ENCODE results near the gene ZNF692. TPM values are rescaled to one million over a fixed set of nuclear protein-coding genes. Genes with fewer than 3 reads are reported as not detected.
"Not testable (repeated sequence)": the region's sequence is repeated elsewhere in the genome, so short reads cannot be mapped to it uniquely, and the experiment has no call there.

Gene ZNF692
- polyA plus RNA-seq, 3 donors = 31.5 to 35.2 (median 32.3) TPM

DNA sequence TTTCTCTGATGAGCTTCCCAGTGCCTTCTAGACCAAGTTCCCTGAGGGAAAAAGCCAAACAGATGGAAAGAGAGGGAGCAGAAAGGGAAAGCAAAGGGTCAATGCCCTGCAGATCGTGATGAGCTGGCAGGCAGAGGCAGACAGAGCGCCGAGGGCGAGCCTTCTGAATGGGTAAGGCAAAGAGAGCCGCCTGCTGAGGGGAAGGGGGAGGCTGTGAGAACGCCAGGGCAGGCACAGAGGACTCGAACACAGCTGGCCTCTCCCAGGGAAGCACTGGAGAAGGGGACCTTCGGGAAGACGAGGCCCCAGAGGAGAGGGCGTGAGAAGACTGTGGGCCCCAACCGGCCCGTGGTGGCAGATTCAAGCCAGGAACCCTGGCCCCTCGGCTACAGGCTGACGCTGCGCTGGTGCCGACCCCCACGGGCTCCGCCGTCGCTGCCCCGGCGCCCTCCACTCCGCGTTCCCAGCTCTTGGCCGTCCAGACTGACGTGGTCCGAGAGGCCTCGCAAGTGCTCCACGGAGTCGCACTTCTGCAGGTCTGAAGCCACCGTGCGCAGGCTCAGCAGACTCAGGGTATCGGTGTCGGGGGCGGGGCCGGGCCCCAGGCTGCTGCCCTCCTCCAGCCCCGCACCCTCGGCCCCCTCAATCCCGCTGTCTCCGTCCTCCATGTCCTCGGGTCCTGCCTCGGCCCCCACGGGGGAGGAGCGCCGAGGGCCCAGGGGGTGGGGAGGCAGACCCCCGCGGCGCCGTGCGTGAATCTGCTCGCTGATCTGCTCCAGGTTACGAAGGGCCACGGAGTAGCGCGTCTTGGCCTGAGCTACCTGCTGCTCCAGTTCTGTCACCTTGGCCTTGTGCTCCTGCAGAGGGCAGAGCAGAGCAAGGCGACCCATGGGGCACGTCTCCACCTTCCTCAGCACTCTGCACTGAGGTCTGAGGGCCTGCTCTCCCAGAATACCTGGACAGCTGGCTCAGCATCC lies 47.1 kb downstream of the ZNF692 start:
- no peak for DNase-seq (ENCODE audit: low read depth in 3 of 3, low spot score in 2 of 3)

DNA sequence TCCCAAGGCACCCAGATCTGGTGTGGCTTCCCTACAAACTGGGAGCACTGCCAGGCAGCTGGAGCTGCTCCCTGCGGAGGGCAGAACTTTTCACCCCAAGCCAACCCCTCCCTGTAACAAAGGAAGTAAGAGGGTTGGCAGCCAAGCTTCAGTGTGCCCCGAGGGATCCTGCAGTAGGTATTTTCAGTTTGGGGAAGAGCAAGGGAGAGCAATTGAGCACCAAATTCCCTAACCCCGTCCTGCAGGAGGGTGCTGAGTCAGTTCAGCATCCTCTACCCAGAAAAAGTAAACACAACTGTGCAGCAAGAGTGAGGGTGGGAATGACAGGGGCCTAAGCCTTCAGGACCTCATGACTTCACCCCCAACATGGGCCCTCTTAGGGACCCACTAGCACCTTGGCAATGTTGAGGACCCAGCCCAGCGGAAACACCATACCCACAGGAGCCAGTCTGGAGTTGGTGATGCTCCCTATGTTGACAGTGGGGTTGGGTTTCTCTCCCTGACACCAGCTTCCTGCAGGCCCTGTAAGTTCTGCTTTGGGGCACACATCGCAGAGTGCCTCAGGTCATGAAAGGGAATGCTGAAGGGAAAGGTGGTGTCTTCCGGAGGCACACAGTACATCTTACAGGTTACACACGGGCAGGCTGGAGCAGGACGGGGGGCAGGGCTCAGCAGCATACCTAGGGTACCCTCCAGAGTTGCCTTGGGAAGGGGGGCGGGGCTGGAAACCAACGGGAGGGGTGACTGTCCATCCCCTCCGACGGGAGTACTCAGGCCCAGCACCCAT lies 48.0 kb downstream of the ZNF692 start:
- DNase-seq (ENCODE audit: low read depth in 3 of 3, low spot score in 2 of 3) = no peak

DNA sequence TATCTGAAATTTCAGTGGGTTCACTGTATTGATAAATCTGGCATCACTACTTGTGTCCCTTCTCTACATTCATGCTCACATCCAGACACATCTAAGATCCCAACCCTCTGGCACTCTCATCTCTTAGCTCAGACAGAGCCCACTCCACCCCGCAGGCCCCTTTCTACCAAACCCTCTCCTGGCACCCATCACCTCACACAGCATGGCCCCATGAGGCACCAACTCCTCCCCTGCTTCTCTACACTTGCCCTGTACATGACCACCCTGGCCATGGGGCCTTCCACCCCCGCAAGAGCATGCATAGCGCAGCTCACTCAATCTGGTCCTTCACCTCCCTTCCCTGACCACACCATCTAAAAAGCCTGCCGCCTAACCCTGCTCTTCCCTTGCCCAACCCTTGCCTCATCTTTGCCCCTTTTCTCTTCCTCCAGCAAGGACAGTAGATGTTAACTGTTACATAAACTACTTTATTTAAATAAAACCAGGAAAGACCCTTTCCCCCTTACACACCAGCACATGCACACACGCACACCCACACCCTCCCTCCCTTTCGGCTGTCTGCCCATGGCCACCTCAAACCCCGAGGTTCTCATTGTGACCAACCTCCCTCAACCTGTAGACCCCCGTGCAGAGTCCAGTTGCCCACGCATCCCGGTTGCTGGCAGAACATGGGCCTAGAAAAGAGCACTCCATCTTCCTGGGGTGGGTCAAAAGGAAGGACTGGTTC lies 48.7 kb downstream of the ZNF692 start:
- no peak for DNase-seq (ENCODE audit: low read depth in 3 of 3, low spot score in 2 of 3)

DNA sequence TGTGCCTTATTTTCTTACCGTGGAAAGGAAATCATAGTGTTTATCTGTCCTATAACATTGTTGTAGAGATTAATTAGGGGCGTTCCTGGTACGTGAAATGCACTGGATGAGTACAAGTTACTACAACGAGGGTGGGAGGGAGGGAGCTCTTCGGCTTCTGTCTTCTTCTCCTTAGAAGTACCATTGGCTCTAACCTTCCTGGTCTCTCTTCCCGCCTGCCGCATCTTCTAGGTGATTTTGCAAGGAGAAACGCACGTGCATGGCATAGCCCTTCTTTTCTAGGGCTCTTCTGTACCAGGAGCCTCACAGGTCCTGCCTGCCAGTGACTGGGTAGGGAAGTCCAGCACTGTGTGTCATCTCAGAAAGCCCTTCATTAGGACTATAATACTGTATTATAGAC lies 50.0 kb downstream of the ZNF692 start:
- no peak for DNase-seq (ENCODE audit: low read depth in 3 of 3, low spot score in 2 of 3)

DNA sequence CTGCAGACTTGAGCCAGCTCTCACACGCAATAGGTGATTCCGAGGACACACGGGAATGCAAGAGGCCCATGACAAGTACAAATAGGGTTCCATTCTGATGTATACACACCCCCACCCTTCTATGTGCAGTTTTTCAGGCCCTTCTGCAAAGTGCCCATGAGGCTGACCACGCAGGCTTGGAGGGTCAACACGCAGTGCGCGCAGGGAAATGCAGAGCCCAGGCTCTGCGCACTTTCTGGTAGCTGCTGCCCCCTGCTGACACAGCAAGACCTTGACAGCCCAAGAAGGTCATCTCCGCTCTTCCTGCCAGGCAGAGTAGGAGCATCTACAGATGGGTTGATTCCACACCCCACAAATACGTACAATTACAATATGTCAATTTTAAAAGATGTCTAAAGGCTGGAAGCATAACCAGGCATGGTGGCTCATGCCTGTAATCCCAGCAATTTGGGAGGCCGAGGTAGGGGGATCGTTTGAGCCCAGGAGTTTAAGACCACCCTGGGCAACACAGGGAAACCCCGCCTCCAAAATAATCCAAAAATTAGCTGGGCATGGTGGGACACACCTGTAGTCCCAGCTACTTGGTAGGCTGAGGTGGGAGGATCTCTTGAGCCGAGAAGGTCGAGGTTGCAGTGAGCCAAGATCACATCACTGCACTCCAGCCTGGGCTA lies 51.7 kb downstream of the ZNF692 start:
- peak; percentile 14 to 33 (median 17) for DNase-seq (ENCODE audit: low read depth in 3 of 3, low spot score in 2 of 3)

DNA sequence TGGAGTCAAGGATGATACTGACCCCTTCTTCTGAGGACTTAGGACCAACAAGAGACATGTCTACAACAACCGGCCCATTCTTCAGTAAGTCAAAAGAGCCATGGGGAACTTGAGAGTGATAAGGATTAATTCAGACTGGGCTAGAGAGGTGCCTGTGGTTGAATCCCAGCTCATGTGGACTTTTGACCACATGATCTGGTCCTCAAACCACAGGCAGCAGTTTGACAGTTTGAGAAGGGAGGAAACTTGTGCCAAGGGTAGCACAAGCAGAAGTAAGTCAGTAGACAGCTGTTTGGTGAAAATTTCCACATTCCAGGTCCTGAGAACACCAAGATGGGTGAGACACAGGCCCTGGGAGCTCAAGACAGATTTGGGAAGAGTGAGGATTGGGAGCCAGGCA lies 53.0 kb downstream of the ZNF692 start:
- DNase-seq (ENCODE audit: low read depth in 3 of 3, low spot score in 2 of 3) = no peak

DNA sequence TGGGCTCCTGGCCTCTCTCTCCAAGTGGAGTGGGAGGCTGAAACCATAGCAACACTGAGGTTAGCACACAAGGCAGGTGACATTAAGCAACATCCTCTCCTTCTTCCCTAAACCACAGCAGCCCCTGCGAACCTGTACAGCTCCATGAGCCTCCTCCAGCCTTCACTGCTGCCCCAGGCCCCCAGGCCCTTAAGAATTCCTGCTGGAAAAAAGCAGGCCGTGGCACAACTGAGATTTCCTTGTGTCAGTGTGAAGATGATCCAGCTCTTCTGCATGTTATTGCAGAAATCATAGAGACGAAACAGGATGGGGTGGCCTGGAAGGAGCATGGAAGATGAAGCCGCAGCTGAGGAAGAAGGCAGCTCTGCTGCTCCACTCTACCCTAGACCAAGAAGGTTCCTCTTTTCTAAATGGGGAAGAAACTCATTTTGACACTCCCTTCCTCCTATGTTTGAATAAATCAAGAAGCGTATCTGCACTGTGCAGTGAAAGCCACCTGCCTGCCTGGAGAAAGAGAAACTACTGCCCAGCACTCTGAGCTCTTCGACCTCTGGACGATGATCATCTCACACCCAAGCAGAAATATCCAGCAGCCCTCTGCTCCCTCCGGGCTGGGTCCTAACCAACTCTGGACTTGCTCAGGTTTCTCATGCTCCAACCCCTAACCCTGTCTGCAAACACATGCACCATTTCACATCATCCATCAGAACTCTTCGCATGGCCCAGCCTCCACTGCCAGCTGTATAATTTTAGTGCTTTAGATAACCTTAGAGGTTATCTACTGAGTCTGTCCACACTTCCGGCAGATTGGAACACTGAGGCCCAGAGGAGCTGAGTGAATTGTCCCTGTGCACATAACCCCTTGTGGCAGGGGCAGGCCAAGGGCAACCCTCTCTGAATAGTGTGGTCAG lies 53.9 kb downstream of the ZNF692 start:
- DNase-seq (ENCODE audit: low read depth in 3 of 3, low spot score in 2 of 3) = no peak

DNA sequence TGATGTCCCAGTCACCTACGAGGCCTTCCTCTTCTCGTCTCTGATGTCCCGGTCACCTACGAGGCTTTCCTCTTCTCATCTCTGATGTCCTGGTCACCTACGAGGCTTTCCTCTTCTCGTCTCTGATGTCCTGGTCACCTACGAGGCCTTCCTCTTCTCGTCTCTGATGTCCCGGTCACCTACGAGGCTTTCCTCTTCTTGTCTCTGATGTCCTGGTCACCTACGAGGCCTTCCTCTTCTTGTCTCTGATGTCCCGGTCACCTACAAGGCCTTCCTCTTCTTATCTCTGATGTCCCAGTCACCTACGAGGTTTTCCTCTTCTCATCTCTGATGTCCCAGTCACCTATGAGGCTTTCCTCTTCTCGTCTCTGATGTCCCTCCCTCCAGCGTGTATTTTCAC lies 55.4 kb downstream of the ZNF692 start:
- DNase-seq (ENCODE audit: low read depth in 3 of 3, low spot score in 2 of 3) = not testable (repeated sequence)

DNA sequence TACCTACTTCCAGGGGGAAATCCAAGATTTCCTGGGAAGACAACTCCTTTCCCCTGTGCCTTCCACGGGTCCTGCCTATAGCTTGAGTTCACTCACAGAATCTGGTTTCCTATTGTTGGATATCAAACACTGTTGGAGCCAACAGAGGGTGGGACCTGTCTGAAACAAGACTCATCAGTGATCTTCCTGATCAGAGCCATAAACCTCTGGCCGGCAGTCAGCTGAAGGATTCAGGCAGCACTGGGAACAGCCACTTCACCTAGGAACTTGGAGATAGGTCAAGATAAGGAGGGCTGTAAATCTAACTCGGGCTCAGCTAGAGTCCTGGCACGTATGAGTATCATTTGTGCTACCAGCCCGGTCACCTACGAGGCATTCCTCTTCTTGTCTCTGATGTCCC lies 56.4 kb downstream of the ZNF692 start:
- no peak for DNase-seq (ENCODE audit: low read depth in 3 of 3, low spot score in 2 of 3)

DNA sequence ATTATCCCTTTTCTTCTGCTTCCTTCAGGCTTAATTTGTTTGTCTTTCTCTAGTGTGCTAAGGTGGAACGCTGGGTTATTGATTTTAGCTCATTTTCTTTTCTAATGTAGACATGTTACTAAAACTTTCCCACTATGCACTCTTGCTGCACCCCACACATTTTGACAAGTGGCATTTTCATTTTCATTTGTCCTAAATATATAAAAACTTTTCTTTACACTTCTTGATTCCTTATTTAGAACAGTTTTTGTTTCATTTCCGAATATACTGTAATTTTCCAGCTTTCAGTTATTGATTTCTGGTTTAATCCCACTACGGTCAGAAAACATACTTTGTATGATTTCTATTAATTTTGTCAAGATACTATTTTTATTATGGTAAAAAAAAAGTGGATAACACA lies 58.4 kb downstream of the ZNF692 start:
- DNase-seq (ENCODE audit: low read depth in 3 of 3, low spot score in 2 of 3) = no peak

Other genes with a start within 250 kb of the ZNF692 start
- gene OR2T11, start 224.0 kb downstream of the ZNF692 start, polyA plus RNA-seq (ENCODE audit: insufficient read length in 3 of 3) = not detected
- gene OR2T35, start 213.8 kb downstream of the ZNF692 start, polyA plus RNA-seq (ENCODE audit: insufficient read length in 3 of 3) = not detected
- gene OR2T27, start 203.6 kb downstream of the ZNF692 start, polyA plus RNA-seq (ENCODE audit: insufficient read length in 3 of 3) = not detected
- gene OR14I1, start 156.3 kb downstream of the ZNF692 start, polyA plus RNA-seq (ENCODE audit: insufficient read length in 3 of 3) = not detected
- not detected for gene LYPD8, start 103.3 kb downstream of the ZNF692 start, polyA plus RNA-seq (ENCODE audit: insufficient read length in 3 of 3)
- 10 to 100 TPM; 22.1 to 25.0 (median 22.8) TPM for gene SH3BP5L, start 33.2 kb downstream of the ZNF692 start, polyA plus RNA-seq (ENCODE audit: insufficient read length in 3 of 3)
- 10 to 100 TPM; 20.8 to 22.9 (median 21.4) TPM for gene ZNF672, start 20.9 kb downstream of the ZNF692 start, polyA plus RNA-seq (ENCODE audit: insufficient read length in 3 of 3)
- gene PGBD2, start 47.1 kb upstream of the ZNF692 start, polyA plus RNA-seq (ENCODE audit: insufficient read length in 3 of 3) = 10 to 100 TPM; 11.4 to 13.0 (median 12.4) TPM

Measured in right renal cortex interstitium (tissue), 3 donors.